HG03469 (cell line): ENCODE measurements around the gene SPATA6L.

Experiments used
- ATAC-seq: cut with Tn5 transposase; IDR thresholded peaks from one replicate; pipeline ENCODE4 v1.9.1; 2021; ENCODE audit warnings: mild to moderate bottlenecking, moderate library complexity, moderate number of reproducible peaks; ENCODE audit not compliant: unreplicated experiment

Gene SPATA6L

GRCh38 chr9:4666042-4666699, at the start of gene SPATA6L:
Gene SPATA6L (minus strand): TSS chr9:4666480. CDS start chr9:4666250, 230 bp downstream.
- no peak for ATAC-seq

- ATAC-seq, result no peak
Observed at GRCh38 chr9:4714266-4715016, 48.2 kb upstream of the SPATA6L start.

GRCh38 chr9:4713849-4714248, 47.6 kb upstream of the SPATA6L start:
- ATAC-seq, result no peak

GRCh38 chr9:4709380-4709779, 43.1 kb upstream of the SPATA6L start:
- no peak for ATAC-seq

GRCh38 chr9:4706971-4707622, 40.8 kb upstream of the SPATA6L start:
- ATAC-seq, result no peak

- no peak for ATAC-seq
Observed at GRCh38 chr9:4706021-4706420, 39.7 kb upstream of the SPATA6L start.

GRCh38 chr9:4704129-4704528, 37.8 kb upstream of the SPATA6L start:
- no peak for ATAC-seq

GRCh38 chr9:4701526-4701925, 35.2 kb upstream of the SPATA6L start:
- no peak for ATAC-seq

GRCh38 chr9:4700932-4701331, 34.7 kb upstream of the SPATA6L start:
- no peak for ATAC-seq

- ATAC-seq, result no peak
Observed at GRCh38 chr9:4700091-4700490, 33.8 kb upstream of the SPATA6L start.

- no peak for ATAC-seq
Observed at GRCh38 chr9:4691795-4692194, 25.5 kb upstream of the SPATA6L start.

- peak; percentile 29 for ATAC-seq
Observed at GRCh38 chr9:4690144-4690543, 23.9 kb upstream of the SPATA6L start.

- peak; percentile 61 for ATAC-seq
Observed at GRCh38 chr9:4689687-4690104, 23.4 kb upstream of the SPATA6L start.

- ATAC-seq, result no peak
Observed at GRCh38 chr9:4689021-4689420, 22.7 kb upstream of the SPATA6L start.

- no peak for ATAC-seq
Observed at GRCh38 chr9:4686584-4686983, 20.3 kb upstream of the SPATA6L start.

- ATAC-seq, result no peak
Observed at GRCh38 chr9:4686112-4686511, 19.8 kb upstream of the SPATA6L start.

- ATAC-seq, result no peak
Observed at GRCh38 chr9:4684820-4685219, 18.5 kb upstream of the SPATA6L start.

GRCh38 chr9:4680750-4681149, 14.5 kb upstream of the SPATA6L start:
- ATAC-seq, result no peak

GRCh38 chr9:4680173-4680525, 13.9 kb upstream of the SPATA6L start:
- ATAC-seq, result no peak

GRCh38 chr9:4679268-4680172, 13.2 kb upstream of the SPATA6L start, which contains the start of gene CDC37L1:
Gene CDC37L1 (plus strand): TSS chr9:4679569. CDS start chr9:4679768, 199 bp downstream.
- peak; percentile 91 for ATAC-seq
